Nephron (organoid): Measurements from ENCODE around the gene GHSR.
A peak's percentile ranks its signal among the peaks of the same experiment; 100 is the strongest.
"Not testable (repeated sequence)": the region's sequence is repeated elsewhere in the genome, so short reads cannot be mapped to it uniquely, and the experiment has no call there.

Experiments used
- H3K27ac Mint-ChIP-seq, 3 experiments: 2 replicates each; pipeline ENCODE4 v1.8.0; 2020; ENCODE audit warnings: mixed read lengths in 3 of 3, mild to moderate bottlenecking in 2 of 3, moderate library complexity in 1 of 3
- H3K27me3 Mint-ChIP-seq: 2 replicates; pipeline ENCODE4 v1.8.0; 2021; ENCODE audit warnings: low read depth, mild to moderate bottlenecking, moderate library complexity, mixed read lengths
- H3K36me3 Mint-ChIP-seq: 2 replicates; pipeline ENCODE4 v1.8.0; 2020; ENCODE audit warnings: low read depth, mixed read lengths
- H3K4me1 Mint-ChIP-seq: 2 replicates; pipeline ENCODE4 v1.8.0; 2020; ENCODE audit warnings: mixed read lengths
- H3K4me3 Mint-ChIP-seq, 3 experiments: 2 replicates each; pipeline ENCODE4 v1.8.0; 2020; ENCODE audit warnings: mild to moderate bottlenecking in 3 of 3, mixed read lengths in 3 of 3, moderate library complexity in 2 of 3
- H3K9me3 Mint-ChIP-seq: 2 replicates; pipeline ENCODE4 v1.8.0; 2020; ENCODE audit warnings: mixed read lengths
- CTCF ChIP-seq, 3 experiments: fragments of 200-600 bp; sonication (generic); IDR thresholded peaks; one replicate each; pipeline ENCODE4 v1.5.0; 2021; ENCODE audit warnings: antibody characterized with exemption in 3 of 3; ENCODE audit not compliant: unreplicated experiment in 3 of 3

GHSR gene

GRCh38 chr3:172447611-172448579, at the start of gene GHSR:
TSS of gene GHSR (minus strand) at chr3:172448456. CDS start at chr3:172448413, 43 bp downstream.
- peak within 1 kb of the TSS in 1 of 3 experiments; percentile 22 for H3K4me3 Mint-ChIP-seq
- H3K4me1 Mint-ChIP-seq = peaks cover 15% of the 10 kb centered on the region
- peaks cover 7% of the 10 kb centered on the region for H3K36me3 Mint-ChIP-seq
- H3K27me3 Mint-ChIP-seq = peaks cover 91% of the 10 kb centered on the region
- no peak for TF ChIP-seq CTCF (IDR thresholded peaks at IDR 0.05; ENCODE audit: unreplicated experiment in 3 of 3)
- no peak within 1 kb of the TSS for H3K27ac Mint-ChIP-seq
- H3K9me3 Mint-ChIP-seq = peaks cover 11% of the 10 kb centered on the region

- H3K27ac Mint-ChIP-seq, H3K4me3 Mint-ChIP-seq, H3K4me1 Mint-ChIP-seq, H3K27me3 Mint-ChIP-seq, H3K36me3 Mint-ChIP-seq: not testable (repeated sequence)
- peak; percentile 71 to 78 (median 73) for TF ChIP-seq CTCF (IDR thresholded peaks at IDR 0.05; ENCODE audit: unreplicated experiment in 3 of 3)
- peaks cover 17% of the 10 kb centered on the region for H3K9me3 Mint-ChIP-seq
Observed at GRCh38 chr3:172490198-172490669, 42.0 kb upstream of the GHSR start.

- TF ChIP-seq CTCF (IDR thresholded peaks at IDR 0.05; ENCODE audit: unreplicated experiment in 3 of 3) = no peak
- Mint-ChIP-seq H3K4me3 (no peak overlapping the region), H3K27ac (no peak overlapping the region), H3K9me3 (no peaks in the 10 kb centered on the region), H3K36me3 (no peaks in the 10 kb centered on the region), H3K4me1 (peaks cover 19% of the 10 kb centered on the region), H3K27me3 (peaks cover 4% of the 10 kb centered on the region)
Observed at GRCh38 chr3:172478116-172478515, 29.9 kb upstream of the GHSR start.

- TF ChIP-seq CTCF (IDR thresholded peaks at IDR 0.05; ENCODE audit: unreplicated experiment in 3 of 3) = no peak
- no peaks in the 10 kb centered on the region for H3K36me3 Mint-ChIP-seq
- peaks cover 4% of the 10 kb centered on the region for H3K27me3 Mint-ChIP-seq
- H3K27ac Mint-ChIP-seq = no peak overlapping the region
- H3K4me1 Mint-ChIP-seq = peaks cover 19% of the 10 kb centered on the region
- H3K9me3 Mint-ChIP-seq = no peaks in the 10 kb centered on the region
- H3K4me3 Mint-ChIP-seq = peak overlapping the region; percentile 39 to 65 (median 59)
Observed at GRCh38 chr3:172476347-172476746, 28.1 kb upstream of the GHSR start.

- no peak for TF ChIP-seq CTCF (IDR thresholded peaks at IDR 0.05; ENCODE audit: unreplicated experiment in 3 of 3)
- Mint-ChIP-seq H3K27me3 (peaks cover 4% of the 10 kb centered on the region), H3K27ac (no peak overlapping the region), H3K4me3 (no peak overlapping the region), H3K4me1 (peaks cover 19% of the 10 kb centered on the region), H3K9me3 (no peaks in the 10 kb centered on the region), H3K36me3 (no peaks in the 10 kb centered on the region)
Observed at GRCh38 chr3:172475703-172476102, 27.4 kb upstream of the GHSR start.
